Subcutaneous adipose tissue (tissue), 4 donors: ENCODE measurements around the gene GFPT1. TPM values are rescaled to one million over a fixed set of nuclear protein-coding genes. Genes with fewer than 3 reads are reported as not detected.

ENCODE experiments used
- CTCF ChIP-seq: fragments of 450-650 bp; IDR thresholded peaks from one replicate; pipeline ENCODE4 v1.5.1; 2016; ENCODE audit warnings: low read depth, mild to moderate bottlenecking, control low read depth, antibody characterized with exemption, moderate library complexity
- total RNA-seq, 4 donors: library from RNA; depleted of rRNA; stranded (reverse); fragments of >200 nt; gene quantifications; one replicate each; pipeline ENCODE4 v1.1.0, GENCODE V29; 2016

The GFPT1 gene
- total RNA-seq, 4 donors from 2014 or later: 39.0 to 120 (median 63.9) TPM

- no peak for TF ChIP-seq CTCF
Observed at GRCh38 chr2:69416147-69416546, 29.1 kb upstream of the GFPT1 start.

GRCh38 chr2:69411120-69411519 lies 24.1 kb upstream of the GFPT1 start:
- TF ChIP-seq CTCF: no peak

- TF ChIP-seq CTCF: no peak
Observed at GRCh38 chr2:69405306-69405705, 18.3 kb upstream of the GFPT1 start.

GRCh38 chr2:69400121-69400520 lies 13.1 kb upstream of the GFPT1 start:
- TF ChIP-seq CTCF: no peak

- no peak for TF ChIP-seq CTCF
Observed at GRCh38 chr2:69397234-69397633, 10.2 kb upstream of the GFPT1 start.

GRCh38 chr2:69395866-69396265 lies 8.8 kb upstream of the GFPT1 start:
- no peak for TF ChIP-seq CTCF

GRCh38 chr2:69393963-69394362 lies 6.9 kb upstream of the GFPT1 start:
- no peak for TF ChIP-seq CTCF

- no peak for TF ChIP-seq CTCF
Observed at GRCh38 chr2:69390471-69390870, 3.4 kb upstream of the GFPT1 start.
